ENCODE data around the gene IER5. TPM values are rescaled to one million over a fixed set of nuclear protein-coding genes. Genes with fewer than 3 reads are reported as not detected.

IER5 gene
- total RNA-seq, 2 experiments from 2014 or later: 39.8 to 41.3 TPM

DNA sequence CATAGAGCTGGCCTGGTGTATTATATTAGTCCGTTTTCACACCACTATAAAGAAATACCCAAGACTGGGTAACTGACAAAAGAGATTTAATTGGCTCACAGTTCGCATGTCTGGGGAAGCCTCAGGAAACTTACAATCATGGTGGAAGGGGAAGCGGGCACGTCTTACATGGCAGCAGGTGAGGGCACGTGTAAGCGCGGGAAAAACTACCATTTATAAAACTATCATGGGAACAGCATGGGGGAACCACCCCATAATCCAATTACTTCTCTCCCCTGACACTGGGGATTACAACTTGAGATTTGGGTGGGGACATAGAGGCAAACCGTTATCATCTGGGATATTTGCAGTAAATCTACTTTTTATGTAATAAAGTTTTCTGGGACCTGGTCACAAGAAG lies 6.8 kb downstream of the IER5 start:
- no peak for ATAC-seq
- ChIA-PET CTCF (interaction anchor here (5.0 kb wide), 1 partner anchor 47 kb away, joined by 33 read pairs; no protein-coding TSS in a partner anchor), POLR2A (interaction anchor here (1.4 to 6.5 kb wide), 3 partner anchors 12 to 45 kb away, joined by 3 to 45 read pairs (median 4); no protein-coding TSS in a partner anchor)
- TF ChIP-seq, protein P1, sequence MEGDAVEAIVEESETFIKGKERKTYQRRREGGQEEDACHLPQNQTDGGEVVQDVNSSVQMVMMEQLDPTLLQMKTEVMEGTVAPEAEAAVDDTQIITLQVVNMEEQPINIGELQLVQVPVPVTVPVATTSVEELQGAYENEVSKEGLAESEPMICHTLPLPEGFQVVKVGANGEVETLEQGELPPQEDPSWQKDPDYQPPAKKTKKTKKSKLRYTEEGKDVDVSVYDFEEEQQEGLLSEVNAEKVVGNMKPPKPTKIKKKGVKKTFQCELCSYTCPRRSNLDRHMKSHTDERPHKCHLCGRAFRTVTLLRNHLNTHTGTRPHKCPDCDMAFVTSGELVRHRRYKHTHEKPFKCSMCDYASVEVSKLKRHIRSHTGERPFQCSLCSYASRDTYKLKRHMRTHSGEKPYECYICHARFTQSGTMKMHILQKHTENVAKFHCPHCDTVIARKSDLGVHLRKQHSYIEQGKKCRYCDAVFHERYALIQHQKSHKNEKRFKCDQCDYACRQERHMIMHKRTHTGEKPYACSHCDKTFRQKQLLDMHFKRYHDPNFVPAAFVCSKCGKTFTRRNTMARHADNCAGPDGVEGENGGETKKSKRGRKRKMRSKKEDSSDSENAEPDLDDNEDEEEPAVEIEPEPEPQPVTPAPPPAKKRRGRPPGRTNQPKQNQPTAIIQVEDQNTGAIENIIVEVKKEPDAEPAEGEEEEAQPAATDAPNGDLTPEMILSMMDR (IDR thresholded peaks at IDR 0.05): no peak
- DNase-seq: no peak
- Mint-ChIP-seq H3K4me1 (ENCODE audit: low read depth) (peaks cover 67% of the 10 kb centered on the region), H3K36me3 (ENCODE audit: low read depth) (peaks cover 42% of the 10 kb centered on the region), H3K27me3 (no peaks in the 10 kb centered on the region), H3K27ac (no peak overlapping the region), H3K4me3 (no peak overlapping the region), H3K9me3 (no peaks in the 10 kb centered on the region)
- intact Hi-C loops (cut with micrococcal nuclease): no loop called here

DNA sequence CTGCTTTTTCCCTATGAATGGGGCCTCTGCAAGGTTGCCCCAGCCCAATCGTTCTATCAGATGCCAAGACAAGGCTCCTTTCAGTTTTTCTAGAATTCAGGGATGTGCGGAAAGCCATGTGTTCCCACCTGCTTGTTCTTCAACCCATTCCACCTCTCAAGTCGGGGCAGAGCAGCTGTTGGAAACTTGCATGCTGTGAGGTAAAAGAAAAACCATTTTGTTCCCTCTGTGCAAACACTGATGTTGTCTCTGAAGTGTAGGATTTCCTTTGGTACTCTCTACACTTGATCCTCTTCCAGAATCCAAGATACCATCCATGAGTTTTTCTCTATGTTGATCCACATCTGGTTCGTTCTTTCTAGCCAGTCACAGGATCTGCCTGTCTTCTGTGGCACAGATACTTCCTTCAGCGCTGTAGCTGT lies 7.3 kb downstream of the IER5 start:
- H3K36me3 Mint-ChIP-seq (ENCODE audit: low read depth): peaks cover 37% of the 10 kb centered on the region
- H3K9me3 Mint-ChIP-seq: peaks cover 2% of the 10 kb centered on the region
- H3K4me3 Mint-ChIP-seq: no peak overlapping the region
- DNase-seq (no peak), ATAC-seq (no peak)
- intact Hi-C loops (cut with micrococcal nuclease): no loop called here
- CTCF ChIA-PET: interaction anchor here (0.7 to 5.0 kb wide), 2 partner anchors 46 to 58 kb away, joined by 3 to 33 read pairs; no protein-coding TSS in a partner anchor
- no peaks in the 10 kb centered on the region for H3K27me3 Mint-ChIP-seq
- H3K4me1 Mint-ChIP-seq (ENCODE audit: low read depth): peaks cover 72% of the 10 kb centered on the region
- H3K27ac Mint-ChIP-seq: no peak overlapping the region
- POLR2A ChIA-PET: interaction anchor here (1.1 to 6.5 kb wide), 4 partner anchors 9 to 44 kb away, joined by 3 to 45 read pairs (median 4); no protein-coding TSS in a partner anchor
- TF ChIP-seq, protein P1 (IDR thresholded peaks at IDR 0.05): no peak

DNA sequence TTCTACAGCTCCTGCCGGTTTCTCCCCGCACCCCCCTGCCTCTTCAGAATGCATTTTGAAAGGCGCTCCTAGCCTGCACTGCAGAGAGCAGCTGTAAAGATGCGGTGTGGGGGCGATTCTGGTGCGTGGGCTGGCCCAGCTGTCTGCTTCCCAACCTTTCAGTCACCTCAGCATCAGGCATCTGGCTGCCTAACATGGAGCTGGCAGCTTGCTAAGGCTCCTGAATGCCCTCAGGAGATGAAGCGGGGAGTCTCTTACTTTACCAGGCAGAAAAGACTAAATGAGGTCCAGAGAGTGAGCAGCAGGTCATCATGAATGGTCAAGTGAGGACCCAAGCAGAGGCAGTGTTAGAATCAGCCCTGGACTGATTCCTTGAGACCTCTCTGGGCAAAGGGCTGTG lies 8.7 kb downstream of the IER5 start:
- POLR2A ChIA-PET: interaction anchor here (0.7 to 15.6 kb wide), 4 partner anchors 8 to 75 kb away, joined by 3 to 209 read pairs (median 25); partner anchors contain the start of gene IER5

DNA sequence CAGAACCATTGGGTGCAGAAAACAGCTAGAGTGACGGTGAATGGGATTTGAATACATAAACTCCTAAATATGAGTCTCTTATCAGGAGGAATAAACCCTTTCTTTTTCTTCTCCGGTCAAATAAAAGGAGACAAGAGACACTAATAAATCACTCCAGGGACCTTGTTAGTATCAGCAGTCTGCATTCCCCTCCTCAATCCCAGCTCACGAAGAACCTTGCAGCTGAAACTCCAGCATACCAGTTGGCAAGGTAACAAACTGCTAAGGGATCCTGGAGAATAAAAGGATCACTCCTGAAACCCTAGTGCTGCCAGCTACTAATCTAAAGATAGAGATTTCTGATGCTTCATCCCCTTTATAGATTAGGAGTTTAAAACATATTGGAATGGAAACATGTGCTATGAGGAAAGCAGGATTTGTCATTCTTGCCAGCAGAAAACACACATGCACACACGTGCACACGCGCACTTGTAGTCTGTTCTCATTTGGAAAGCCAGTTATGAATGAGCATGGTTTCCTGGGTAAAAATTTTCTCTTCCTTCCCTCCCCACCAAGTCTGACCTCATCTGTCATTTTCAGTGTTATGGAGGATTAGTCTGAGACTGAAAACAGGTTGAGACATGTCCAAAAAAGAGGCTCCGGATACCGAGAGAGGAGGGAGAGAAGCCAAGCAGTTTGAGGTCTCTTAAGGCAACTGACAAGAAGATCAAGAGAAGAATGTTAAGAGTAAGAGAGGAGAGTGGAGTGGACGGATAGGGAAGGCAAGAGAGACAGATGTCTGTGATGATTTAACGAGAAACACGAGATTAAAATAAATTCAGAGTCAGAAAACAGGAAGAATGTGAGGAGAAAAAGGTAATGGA lies 10.9 kb downstream of the IER5 start:
- H3K4me1 Mint-ChIP-seq (ENCODE audit: low read depth): peaks cover 78% of the 10 kb centered on the region
- H3K9me3 Mint-ChIP-seq: peaks cover 2% of the 10 kb centered on the region
- DNase-seq (peak; percentile 69), ATAC-seq (peak; percentile 75)
- H3K27me3 Mint-ChIP-seq: no peaks in the 10 kb centered on the region
- peaks cover 8% of the 10 kb centered on the region for H3K36me3 Mint-ChIP-seq (ENCODE audit: low read depth)
- intact Hi-C loops (cut with micrococcal nuclease): loop anchor here (2.0 kb wide), 2 partner anchors 35 to 41 kb away; no protein-coding TSS in a partner anchor
- POLR2A ChIA-PET: interaction anchor here (0.6 to 15.6 kb wide), 12 partner anchors 8 to 80 kb away, joined by 3 to 209 read pairs (median 4); partner anchors contain the start of genes IER5 and STX6
- TF ChIP-seq, protein P1 (IDR thresholded peaks at IDR 0.05): no peak
- CTCF ChIA-PET: interaction anchor here (0.7 to 5.0 kb wide), 8 partner anchors 9 to 64 kb away, joined by 3 to 33 read pairs (median 4); no protein-coding TSS in a partner anchor
- peak overlapping the region; percentile 96 for H3K27ac Mint-ChIP-seq
- H3K4me3 Mint-ChIP-seq: peak overlapping the region; percentile 56

More for the DNA sequence above, 8.7 kb downstream of the IER5 start:
- DNase-seq (no peak), ATAC-seq (no peak)
- TF ChIP-seq, protein P1 (IDR thresholded peaks at IDR 0.05): no peak
- intact Hi-C loops (cut with micrococcal nuclease): no loop called here
- H3K27me3 Mint-ChIP-seq: no peaks in the 10 kb centered on the region
- peaks cover 2% of the 10 kb centered on the region for H3K9me3 Mint-ChIP-seq
- H3K36me3 Mint-ChIP-seq (ENCODE audit: low read depth): peaks cover 23% of the 10 kb centered on the region
- H3K4me1 Mint-ChIP-seq (ENCODE audit: low read depth): peaks cover 72% of the 10 kb centered on the region
- no peak overlapping the region for H3K4me3 Mint-ChIP-seq
- CTCF ChIA-PET: interaction anchor here (0.6 to 5.0 kb wide), 8 partner anchors 10 to 61 kb away, joined by 3 to 33 read pairs (median 4); no protein-coding TSS in a partner anchor
- no peak overlapping the region for H3K27ac Mint-ChIP-seq

Measured in activated CD8-positive, alpha-beta T cell treated with anti-CD3 and anti-CD28 coated beads for 36 hours (primary cell).